ENCODE results near the gene PPP6R2.
"Not testable (repeated sequence)": the region's sequence is repeated elsewhere in the genome, so short reads cannot be mapped to it uniquely, and the experiment has no call there.

The PPP6R2 gene

DNA sequence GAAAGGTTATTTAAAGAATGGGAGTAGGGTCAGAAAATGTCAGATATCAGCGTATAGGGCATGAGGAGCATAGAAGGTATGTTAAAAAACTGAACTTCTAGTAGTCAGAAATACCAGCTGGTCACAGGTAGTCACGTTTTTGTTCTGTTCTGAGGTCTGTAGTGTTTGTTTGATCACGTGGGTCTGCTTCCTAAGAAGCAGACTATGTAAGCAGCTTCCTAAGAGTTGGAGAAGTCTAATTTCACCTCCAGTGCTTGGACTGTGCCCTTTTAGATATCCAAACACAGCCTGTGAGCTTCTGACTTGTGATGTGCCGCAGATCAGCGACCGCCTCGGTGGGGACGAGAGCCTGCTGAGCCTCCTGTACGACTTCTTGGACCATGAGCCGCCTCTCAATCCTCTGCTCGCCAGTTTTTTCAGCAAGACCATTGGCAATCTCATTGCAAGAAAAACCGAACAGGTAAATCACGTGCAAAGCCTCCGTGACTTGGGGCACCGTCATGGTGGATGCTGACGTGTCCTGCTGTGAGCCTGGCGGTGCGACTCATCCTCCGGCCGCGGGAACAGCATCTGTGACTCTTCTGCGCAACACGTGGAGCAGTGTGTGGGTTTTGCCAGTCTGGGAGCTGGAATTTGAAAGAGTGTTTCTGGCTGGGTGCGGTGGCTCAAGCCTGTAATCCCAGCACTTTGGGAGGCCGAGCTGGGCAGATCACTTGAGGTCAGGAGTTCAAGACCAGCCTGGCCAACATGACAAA, 63.5 kb downstream of the PPP6R2 start:
- no peak for DNase-seq

DNA sequence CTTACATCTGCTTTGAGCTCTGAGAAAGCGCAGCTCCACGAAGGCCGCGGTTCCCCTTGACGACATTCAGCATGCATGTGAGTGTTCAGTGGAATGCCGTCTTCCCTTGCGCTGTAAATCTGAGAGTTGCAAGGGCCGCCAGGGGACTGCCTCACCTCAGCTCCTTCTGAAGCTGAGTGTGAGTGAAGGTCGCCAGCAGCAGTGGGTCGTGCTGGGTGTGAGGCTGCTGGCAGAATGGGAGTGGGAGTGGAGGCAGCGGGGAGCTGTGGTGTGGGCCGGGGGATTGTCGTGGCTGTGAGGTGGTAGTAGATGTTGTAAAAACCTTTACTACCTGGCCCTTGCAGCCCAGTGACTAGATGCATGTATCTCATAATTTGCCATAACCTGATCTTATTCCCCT, 65.2 kb downstream of the PPP6R2 start:
- DNase-seq, result no peak

- DNase-seq, result not testable (repeated sequence)
Measured at GRCh38 chr22:50408954-50409353, 65.8 kb downstream of the PPP6R2 start.

DNA sequence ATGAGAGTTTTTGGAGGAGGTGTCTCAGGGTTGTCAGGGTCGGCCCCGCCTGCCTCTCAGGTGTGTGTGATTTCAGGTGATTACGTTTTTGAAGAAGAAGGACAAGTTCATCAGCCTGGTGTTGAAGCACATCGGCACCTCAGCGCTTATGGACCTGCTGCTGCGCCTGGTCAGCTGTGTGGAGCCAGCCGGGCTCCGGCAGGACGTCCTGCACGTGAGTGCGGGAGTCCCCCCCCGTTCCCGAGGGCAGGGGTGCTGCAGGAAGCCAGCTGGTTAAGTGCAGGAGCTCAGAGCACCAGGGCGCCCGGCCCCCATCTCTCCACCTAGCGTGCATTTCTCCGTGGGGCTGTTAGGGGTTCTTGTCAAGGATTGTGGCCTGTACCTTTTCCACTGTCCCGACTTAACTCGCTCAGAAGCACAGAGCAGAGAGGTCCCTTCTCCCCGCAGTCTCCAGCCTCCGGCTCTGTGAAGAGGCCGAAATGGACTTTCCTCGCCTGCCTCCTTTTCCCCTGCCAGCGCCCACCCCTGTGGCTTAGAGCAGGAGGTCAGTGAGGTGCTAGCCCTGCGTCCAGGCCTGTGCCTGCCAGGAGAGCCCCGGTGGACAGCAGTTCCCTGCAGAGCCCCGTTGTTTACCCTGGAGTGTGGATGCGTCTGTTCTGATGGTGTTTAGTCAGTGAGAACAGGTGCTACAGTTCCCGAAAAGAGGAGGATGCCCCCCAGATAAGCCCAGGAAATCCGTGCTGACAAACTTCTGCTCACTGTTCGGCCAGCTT, 71.5 kb downstream of the PPP6R2 start:
- DNase-seq, result no peak

DNA sequence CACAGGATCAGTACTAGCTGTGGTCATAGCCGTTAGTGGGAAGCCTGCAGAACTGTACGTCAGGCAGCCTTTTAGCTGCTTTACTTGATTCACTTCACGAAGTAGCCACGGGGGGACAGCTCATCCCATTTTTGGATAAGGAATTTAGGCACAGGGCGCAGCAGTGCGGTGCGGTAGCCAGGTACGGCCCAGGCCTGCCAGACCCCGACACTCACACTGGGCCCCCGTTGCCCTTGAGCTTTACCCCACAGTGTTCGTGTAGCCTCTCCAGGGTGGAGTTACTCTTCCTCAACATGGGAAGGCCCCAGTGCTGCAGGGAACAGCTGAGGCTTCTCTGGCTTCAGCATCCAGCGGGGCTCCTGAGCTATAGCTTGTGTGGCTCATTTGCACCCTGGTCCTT, 72.3 kb downstream of the PPP6R2 start:
- DNase-seq, result no peak

GRCh38 chr22:50416996-50417395, 73.9 kb downstream of the PPP6R2 start:
- DNase-seq, result no peak

DNA sequence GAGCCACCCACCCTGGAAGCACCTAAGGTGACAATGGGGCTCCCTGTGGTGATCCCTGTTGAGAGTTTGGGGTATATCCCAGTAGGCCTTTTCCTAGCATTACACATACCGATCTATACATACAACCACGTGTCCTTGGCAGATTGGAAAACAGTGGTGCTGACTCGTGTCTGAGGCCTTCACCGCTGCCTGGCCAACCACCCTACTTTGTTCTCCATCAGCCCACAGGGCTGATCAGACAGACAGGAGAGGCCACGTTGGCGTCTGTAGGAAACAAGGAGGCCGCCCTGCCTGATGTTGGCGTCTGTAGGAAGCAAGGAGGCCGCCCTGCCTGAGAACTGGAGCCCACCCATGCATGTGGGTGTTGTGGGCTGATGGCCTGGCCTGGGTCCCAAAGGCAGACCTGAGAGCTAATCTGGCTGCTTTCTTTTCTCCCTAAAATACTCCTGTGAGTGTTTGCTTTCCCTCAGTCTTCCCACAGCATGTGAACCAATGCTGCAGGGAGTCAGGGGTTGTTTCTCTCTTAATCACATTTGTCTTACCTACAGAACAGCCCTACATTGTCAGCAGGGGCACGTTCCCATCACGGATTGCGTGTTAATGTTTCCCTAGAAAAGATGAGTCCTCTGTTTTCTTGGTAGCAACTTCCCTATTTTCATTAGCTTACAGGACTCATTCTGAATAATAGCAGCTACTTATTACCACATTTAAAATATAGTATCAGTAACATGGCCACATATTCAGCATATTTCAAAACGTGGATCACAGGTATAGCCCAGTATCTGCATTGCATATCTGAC, 74.5 kb downstream of the PPP6R2 start:
- DNase-seq, result no peak

DNA sequence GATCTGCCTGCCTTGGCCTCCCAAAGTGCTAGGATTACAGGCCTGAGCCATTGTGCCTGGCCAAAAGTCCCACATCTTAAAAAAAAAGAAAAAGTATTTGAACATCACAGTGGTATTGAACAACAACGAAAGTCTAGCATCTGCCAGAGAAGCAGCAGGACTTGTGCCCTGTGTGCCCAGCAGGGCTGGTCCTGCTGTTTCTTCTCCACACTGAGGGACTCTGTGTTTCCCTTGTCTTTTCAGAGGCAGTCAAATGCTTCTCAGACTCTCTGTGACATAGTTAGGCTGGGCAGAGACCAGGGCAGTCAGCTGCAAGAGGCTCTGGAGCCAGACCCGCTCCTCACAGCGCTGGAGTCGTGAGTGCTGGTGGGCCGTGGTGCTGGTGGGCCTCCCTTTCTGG, 75.5 kb downstream of the PPP6R2 start:
- no peak for DNase-seq

- no peak for DNase-seq
Measured at GRCh38 chr22:50419116-50419515, 76.0 kb downstream of the PPP6R2 start.

GRCh38 chr22:50420015-50420414, 76.9 kb downstream of the PPP6R2 start:
- DNase-seq, result no peak

- DNase-seq, result no peak
Measured at GRCh38 chr22:50420581-50420980, 77.5 kb downstream of the PPP6R2 start.

- DNase-seq, result no peak
Measured at GRCh38 chr22:50422046-50422445, 78.9 kb downstream of the PPP6R2 start.

- DNase-seq, result no peak
Measured at GRCh38 chr22:50422961-50423815, 80.1 kb downstream of the PPP6R2 start.

DNA sequence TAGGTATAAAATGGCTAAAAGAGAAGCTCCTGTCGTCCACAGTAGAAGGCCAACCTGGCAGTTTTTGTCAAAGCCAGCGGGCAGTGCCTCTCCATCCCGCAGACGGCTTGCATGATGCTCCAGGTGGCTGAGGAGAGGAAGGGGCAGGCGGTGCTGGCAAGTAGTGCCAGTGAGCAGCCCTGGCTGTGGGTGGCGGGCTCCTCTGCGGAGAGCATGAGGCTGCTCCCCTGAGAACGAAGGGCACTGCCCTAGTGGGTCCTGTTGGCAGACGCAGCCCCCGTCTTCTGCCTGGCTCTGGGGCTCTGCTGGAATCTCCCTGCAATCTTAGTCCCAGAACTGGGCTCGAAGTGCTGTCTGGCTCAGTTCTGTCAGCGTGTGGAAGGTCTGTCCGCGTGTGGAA, 80.8 kb downstream of the PPP6R2 start:
- no peak for DNase-seq

DNA sequence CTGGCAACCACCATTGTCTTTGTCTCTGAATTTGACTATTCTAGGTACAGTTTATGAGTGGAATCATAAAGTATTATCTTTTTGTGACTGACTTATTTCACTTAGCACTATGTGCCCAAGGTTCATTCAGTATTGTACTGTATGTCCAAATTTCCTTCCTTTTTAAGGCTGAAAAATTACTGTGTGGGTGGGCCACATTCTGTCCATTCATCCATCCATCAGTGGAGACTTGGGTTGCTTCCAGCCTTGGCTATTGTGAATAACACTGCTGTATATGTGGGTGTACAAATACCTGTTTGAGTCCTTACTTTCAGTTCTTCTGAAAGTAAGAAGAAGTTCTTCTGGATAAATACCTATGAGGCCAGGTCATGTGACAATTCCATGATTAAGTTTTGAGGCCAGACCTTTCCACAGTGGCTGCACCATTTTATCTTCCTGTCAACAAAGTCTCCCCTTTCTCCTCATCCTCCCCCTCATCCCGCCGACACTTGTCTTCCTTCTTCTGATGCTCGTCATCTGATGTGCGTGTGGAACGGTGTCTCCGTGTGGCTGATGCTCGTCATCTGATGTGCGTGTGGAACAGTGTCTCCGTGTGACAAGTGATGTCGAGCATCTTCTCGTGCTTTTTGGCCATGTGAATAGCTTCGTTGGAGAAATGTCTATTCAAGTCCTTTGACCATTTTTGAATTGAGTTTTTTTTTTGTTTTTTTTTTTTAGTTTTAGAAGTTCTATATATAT, 82.2 kb downstream of the PPP6R2 start:
- DNase-seq, result no peak

DNA sequence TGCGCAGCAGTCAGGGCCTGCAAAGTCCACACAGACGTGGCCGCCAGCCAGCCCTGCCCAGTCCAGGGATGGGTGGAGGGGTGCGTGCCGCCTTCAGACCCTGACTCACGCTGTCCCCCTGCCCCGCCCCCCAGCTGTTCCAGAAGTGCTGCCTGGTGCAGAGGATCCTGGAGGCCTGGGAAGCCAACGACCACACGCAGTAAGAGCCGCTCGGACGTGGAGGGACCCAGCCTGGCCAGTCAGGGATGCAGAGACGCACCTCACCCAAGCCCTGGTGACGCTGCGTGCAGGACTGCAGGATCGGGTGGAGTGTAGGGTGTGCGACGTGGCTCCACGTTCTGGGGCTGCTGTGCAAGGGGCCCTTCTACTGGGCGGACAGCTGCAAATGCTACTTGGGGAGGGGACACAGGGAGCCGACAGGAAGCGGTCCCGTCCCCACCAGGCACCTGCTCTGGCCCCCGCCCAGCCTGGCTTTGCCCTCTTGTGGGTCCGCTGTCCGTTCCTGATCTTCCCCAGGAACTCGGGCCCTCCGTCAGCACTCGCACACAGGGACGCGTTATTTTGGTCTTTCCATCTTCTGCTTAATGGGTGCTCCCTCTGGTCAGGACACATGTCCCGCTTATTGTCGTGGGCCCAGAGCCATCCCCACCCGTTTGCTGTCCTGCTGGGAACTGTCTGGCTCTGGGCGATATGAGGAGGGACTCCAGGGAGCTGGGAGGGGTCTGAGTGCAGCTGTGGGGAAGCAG, 89.2 kb downstream of the PPP6R2 start:
- no peak for DNase-seq

DNA sequence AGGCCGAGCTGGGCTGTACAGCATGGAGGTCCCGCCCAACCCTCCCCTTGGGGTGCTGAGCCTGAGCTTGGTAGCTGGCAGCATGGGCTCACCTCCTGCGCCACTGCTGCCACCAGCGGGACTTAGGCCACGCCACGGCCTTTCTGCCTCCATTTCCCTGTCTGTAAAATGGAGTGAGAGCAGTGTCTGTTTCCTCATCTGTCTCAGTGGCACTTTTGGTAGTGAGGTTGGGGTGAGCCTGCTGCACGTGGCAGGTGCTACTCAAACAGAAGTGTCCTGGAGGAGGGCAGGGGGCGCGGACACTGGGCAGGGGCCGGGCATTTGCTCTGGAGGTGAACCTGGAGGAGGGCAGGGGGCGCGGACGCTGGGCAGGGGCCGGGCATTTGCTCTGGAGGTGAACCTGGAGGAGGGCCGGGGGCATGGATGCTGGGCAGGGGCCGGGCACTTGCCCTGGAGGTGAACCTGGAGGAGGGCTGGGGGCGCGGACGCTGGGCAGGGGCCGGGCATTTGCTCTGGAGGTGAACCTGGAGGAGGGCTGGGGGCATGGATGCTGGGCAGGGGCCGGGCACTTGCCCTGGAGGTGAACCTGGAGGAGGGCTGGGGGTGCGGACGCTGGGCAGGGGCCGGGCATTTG, 89.9 kb downstream of the PPP6R2 start:
- not testable (repeated sequence) for DNase-seq

DNA sequence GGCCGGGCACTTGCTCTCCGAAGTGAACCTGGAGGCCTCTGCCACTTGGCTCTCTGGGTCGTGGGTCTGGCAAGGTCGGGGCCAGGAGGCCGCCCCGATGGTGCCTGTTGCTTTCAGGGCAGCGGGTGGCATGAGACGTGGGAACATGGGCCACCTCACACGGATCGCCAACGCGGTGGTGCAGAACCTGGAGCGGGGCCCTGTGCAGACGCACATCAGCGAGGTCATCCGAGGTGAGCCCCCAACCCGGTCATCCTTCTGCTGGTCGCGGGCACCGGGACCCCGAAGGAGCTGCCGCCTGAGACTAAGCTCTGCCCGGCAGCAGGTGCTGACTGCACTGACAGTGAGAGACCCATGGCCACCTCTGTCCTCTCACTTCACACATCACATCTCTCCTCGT, 91.7 kb downstream of the PPP6R2 start:
- DNase-seq, result no peak

GRCh38 chr22:50435291-50436014, 92.3 kb downstream of the PPP6R2 start:
- no peak for DNase-seq

Data from NCI-H1694 (cell line).